ENCODE measurements around the gene MSRB3. TPM values are rescaled to one million over a fixed set of nuclear protein-coding genes. Genes with fewer than 3 reads are reported as not detected.

Gene MSRB3
- total and polyA plus RNA-seq, 2 donors (not counting 3 experiments of a cell fraction or from before 2014, with no cell fraction given), result 20.0 to 59.3 TPM

- intact Hi-C loops (cut with micrococcal nuclease), result no loop called here
Measured at GRCh38 chr12:65414526-65414925, 136.0 kb downstream of the MSRB3 start.

GRCh38 chr12:65415826-65416225 lies 137.3 kb downstream of the MSRB3 start:
- Histone ChIP-seq H4K20me1 (replicated peaks; ENCODE audit: control insufficient read depth, extremely low read depth, insufficient read depth, low read length) (no peaks in the 10 kb centered on the region), H3K4me2 (ENCODE audit: insufficient read depth, low read length) (no peak overlapping the region), H3K9ac (replicated peaks; ENCODE audit: extremely low read depth, insufficient read depth, low read length) (no peak overlapping the region), H3K27me3 (ENCODE audit: control insufficient read depth in 2 of 2, insufficient read depth in 2 of 2, low read length in 2 of 2) (no peaks in the 10 kb centered on the region), H3K4me1 (ENCODE audit: control insufficient read depth, extremely low read depth, insufficient read depth, low read length) (peaks cover 5% of the 10 kb centered on the region), H3K79me2 (ENCODE audit: control insufficient read depth, insufficient read depth, low read length) (no peaks in the 10 kb centered on the region), H3K9me3 (replicated peaks; ENCODE audit: control insufficient read depth, insufficient read depth, low read length) (no peaks in the 10 kb centered on the region), H3K4me3 (replicated peaks in 1 of 3; ENCODE audit: insufficient read depth in 1 of 3, low read depth in 1 of 3, low read length in 3 of 3) (no peak overlapping the region), H2AFZ (ENCODE audit: low read depth, low read length) (no peak overlapping the region), H3K36me3 (ENCODE audit: control insufficient read depth in 2 of 2, extremely low read depth in 1 of 2, insufficient read depth in 2 of 2, low read length in 2 of 2) (peaks cover 0 to 3% of the 10 kb centered on the region in 2 experiments), H3K9me1 (replicated peaks; ENCODE audit: control insufficient read depth, extremely low read depth, insufficient read depth, low read length) (no peaks in the 10 kb centered on the region), H3K27ac (ENCODE audit: insufficient read depth, low read depth, low read length) (no peak overlapping the region)
- intact Hi-C loops (cut with micrococcal nuclease) (no loop called here), dilution Hi-C loops (cut with MboI; ENCODE audit: extremely low pct_ligation_motif_present, low sequenced_read_pairs) (no loop called here)
- no peak for DNase-seq (ENCODE audit: low read depth, low spot score)
- ChIA-PET CTCF (no interaction called here), POLR2A (no interaction called here)
- FAIRE-seq, result no peak
- no TSS peak for BruUV-seq (replicated peaks)
- no peak for TF ChIP-seq MYC (IDR thresholded peaks at IDR 0.05; ENCODE audit: low read depth, low read length)
- no peak for TF ChIP-seq JUN (IDR thresholded peaks at IDR 0.05; ENCODE audit: borderline replicate concordance, insufficient read depth, insufficient read length, low read depth)
- no peak for TF ChIP-seq POLR2A (IDR thresholded peaks at IDR 0.05; ENCODE audit: low read depth, low read length)
- no peak for TF ChIP-seq MAX (IDR thresholded peaks at IDR 0.05; ENCODE audit: insufficient read depth, insufficient read length)
- no peak for TF ChIP-seq FOS (IDR thresholded peaks at IDR 0.05; ENCODE audit: borderline replicate concordance, insufficient read depth, low read length)
- no peak for TF ChIP-seq EZH2 (IDR thresholded peaks at IDR 0.05; ENCODE audit: borderline replicate concordance, low read depth, low read length, severe bottlenecking)
- TF ChIP-seq GATA2 (IDR thresholded peaks at IDR 0.05; ENCODE audit: insufficient read depth, insufficient read length, low read depth, low read length), result no peak
- no peak for TF ChIP-seq CTCF (IDR thresholded peaks at IDR 0.05; ENCODE audit: extremely low read depth in 1 of 2, insufficient read depth in 1 of 2, low read depth in 1 of 2, low read length in 2 of 2)
- TF ChIP-seq POLR2AphosphoS5 (IDR thresholded peaks at IDR 0.05; ENCODE audit: insufficient read depth, low read depth, low read length), result no peak

More at GRCh38 chr12:65414526-65414925, 136.0 kb downstream of the MSRB3 start:
- POLR2A ChIA-PET, result no interaction called here
- H3K9me3 ChIP-seq (replicated peaks; ENCODE audit: control insufficient read depth, insufficient read depth, low read length), result no peaks in the 10 kb centered on the region
- no peak overlapping the region for H3K27ac ChIP-seq (ENCODE audit: insufficient read depth, low read depth, low read length)
- no peak overlapping the region for H3K9ac ChIP-seq (replicated peaks; ENCODE audit: extremely low read depth, insufficient read depth, low read length)
- DNase-seq (ENCODE audit: low read depth, low spot score) (no peak), FAIRE-seq (no peak)
- peaks cover 5% of the 10 kb centered on the region for H3K4me1 ChIP-seq (ENCODE audit: control insufficient read depth, extremely low read depth, insufficient read depth, low read length)
- H3K27me3 ChIP-seq (ENCODE audit: control insufficient read depth in 2 of 2, insufficient read depth in 2 of 2, low read length in 2 of 2), result no peaks in the 10 kb centered on the region
- H3K79me2 ChIP-seq (ENCODE audit: control insufficient read depth, insufficient read depth, low read length), result no peaks in the 10 kb centered on the region
- H2AFZ ChIP-seq (ENCODE audit: low read depth, low read length), result no peak overlapping the region
- no peak for TF ChIP-seq MYC (IDR thresholded peaks at IDR 0.05; ENCODE audit: low read depth, low read length)
- TF ChIP-seq FOS (IDR thresholded peaks at IDR 0.05; ENCODE audit: borderline replicate concordance, insufficient read depth, low read length), result no peak
- no peak for TF ChIP-seq POLR2AphosphoS5 (IDR thresholded peaks at IDR 0.05; ENCODE audit: insufficient read depth, low read depth, low read length)
- no peak for TF ChIP-seq JUN (IDR thresholded peaks at IDR 0.05; ENCODE audit: borderline replicate concordance, insufficient read depth, insufficient read length, low read depth)
- no peak overlapping the region for H3K4me3 ChIP-seq (replicated peaks in 1 of 3; ENCODE audit: insufficient read depth in 1 of 3, low read depth in 1 of 3, low read length in 3 of 3)
- no peaks in the 10 kb centered on the region for H3K9me1 ChIP-seq (replicated peaks; ENCODE audit: control insufficient read depth, extremely low read depth, insufficient read depth, low read length)
- BruUV-seq (replicated peaks), result no TSS peak
- CTCF ChIA-PET, result no interaction called here
- H3K36me3 ChIP-seq (ENCODE audit: control insufficient read depth in 2 of 2, extremely low read depth in 1 of 2, insufficient read depth in 2 of 2, low read length in 2 of 2), result peaks cover 0 to 3% of the 10 kb centered on the region in 2 experiments
- H3K4me2 ChIP-seq (ENCODE audit: insufficient read depth, low read length), result no peak overlapping the region
- dilution Hi-C loops (cut with MboI; ENCODE audit: extremely low pct_ligation_motif_present, low sequenced_read_pairs), result no loop called here
- H4K20me1 ChIP-seq (replicated peaks; ENCODE audit: control insufficient read depth, extremely low read depth, insufficient read depth, low read length), result no peaks in the 10 kb centered on the region
